ENCODE measurements around the gene PARP12.
"Not testable (repeated sequence)": the region's sequence is repeated elsewhere in the genome, so short reads cannot be mapped to it uniquely, and the experiment has no call there.

PARP12 gene

DNA sequence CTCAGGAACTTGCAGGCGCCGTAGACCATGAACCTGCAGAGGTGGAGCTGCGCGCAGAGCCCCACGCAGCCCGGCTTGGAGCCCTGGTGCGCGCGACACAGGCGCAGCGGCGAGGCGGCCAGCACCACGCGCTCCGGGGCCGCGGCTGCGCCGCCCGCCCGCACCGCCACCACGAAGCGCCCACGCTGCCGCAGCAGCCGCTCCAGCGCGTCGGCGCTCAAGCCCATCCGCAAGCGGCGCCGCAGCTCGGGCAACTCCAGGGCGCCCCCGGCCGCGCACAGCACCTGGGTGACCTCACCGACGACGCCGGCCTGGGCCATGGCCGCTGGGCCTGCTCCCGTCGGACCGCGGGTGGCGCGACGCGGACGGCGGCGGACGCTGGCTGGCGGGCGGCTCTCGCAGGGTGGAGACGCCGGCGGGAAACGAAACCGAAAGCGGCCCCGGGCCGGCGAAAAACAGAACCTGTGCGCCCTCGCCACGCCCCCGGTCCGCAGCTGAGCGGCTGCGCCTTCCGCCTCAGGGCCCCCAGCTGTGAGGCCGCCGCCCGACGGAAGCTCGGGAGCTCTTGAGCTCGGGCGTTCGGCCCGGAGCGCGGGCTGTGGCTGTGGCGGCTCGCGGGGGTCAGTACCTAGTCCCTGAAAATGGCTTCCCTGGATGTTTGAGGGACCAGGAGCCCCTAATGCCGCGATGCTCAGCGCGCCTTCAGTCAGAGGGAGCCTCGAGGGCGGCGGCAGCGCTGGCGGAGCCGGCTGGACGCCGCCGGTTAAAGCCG, at the start of gene PARP12:
Gene PARP12, minus strand, starts transcription at position 424 of the 772 bp plus-strand sequence. Its CDS starts 104 bp downstream, at position 320.
- in situ Hi-C loops (cut with HindIII; ENCODE audit: low sequenced_read_pairs) = no loop called here

GRCh38 chr7:140108777-140109176, 46.0 kb upstream of the PARP12 start:
- in situ Hi-C loops (cut with HindIII; ENCODE audit: low sequenced_read_pairs) = not testable (repeated sequence)

- in situ Hi-C loops (cut with HindIII; ENCODE audit: low sequenced_read_pairs) = no loop called here
Measured at GRCh38 chr7:140096459-140096858, 33.7 kb upstream of the PARP12 start.

GRCh38 chr7:140093375-140093774, 30.6 kb upstream of the PARP12 start:
- in situ Hi-C loops (cut with HindIII; ENCODE audit: low sequenced_read_pairs) = no loop called here

- in situ Hi-C loops (cut with HindIII; ENCODE audit: low sequenced_read_pairs) = no loop called here
Measured at GRCh38 chr7:140085447-140085846, 22.7 kb upstream of the PARP12 start.

GRCh38 chr7:140084972-140085371, 22.2 kb upstream of the PARP12 start:
- in situ Hi-C loops (cut with HindIII; ENCODE audit: low sequenced_read_pairs) = no loop called here

DNA sequence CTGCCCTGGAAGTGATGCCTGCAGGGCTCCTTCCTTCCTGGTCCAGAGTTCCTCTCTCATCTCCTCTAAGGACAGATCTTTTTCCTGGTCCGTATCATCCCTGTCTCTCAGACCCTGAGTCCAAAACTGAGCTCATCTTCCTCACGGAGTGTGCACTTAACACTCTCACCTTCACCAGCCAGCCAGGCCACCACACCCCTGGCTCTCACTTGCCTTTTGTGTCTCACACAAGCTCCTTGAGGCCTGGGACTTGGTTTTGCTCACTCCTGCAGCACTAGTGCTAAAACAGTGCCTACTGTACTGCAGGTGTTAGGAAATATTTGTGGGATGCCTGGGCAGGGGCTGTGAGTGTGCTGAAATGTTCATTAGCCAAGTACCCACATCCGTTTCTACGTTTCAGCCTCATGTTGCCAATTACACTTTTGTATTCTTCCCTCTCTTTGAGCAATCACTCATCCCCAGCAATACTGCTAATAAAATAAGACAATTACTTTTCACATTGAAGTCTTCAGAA, 21.4 kb upstream of the PARP12 start:
- in situ Hi-C loops (cut with HindIII; ENCODE audit: low sequenced_read_pairs) = no loop called here

DNA sequence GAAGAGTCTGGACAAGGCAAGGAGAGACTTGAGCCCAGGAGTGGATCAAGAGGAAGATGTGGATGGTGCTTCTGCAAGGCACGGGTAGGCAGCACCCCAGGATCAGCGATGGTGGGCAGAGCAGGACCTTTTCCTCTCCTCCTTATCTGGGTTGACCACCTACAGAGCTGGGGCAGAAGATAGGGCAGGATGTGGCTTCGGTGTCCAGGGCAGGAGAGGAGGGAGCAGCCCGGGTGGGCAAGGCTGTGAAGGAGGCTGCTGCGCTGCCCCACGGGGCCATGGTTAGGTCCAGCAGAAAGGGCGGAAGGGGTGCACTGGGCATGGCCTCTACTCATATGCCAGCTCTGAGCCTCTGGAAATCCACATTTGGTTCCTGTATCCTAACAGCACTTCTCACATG, 20.0 kb upstream of the PARP12 start:
- in situ Hi-C loops (cut with HindIII; ENCODE audit: low sequenced_read_pairs) = no loop called here

GRCh38 chr7:140081774-140082425, 19.1 kb upstream of the PARP12 start:
- in situ Hi-C loops (cut with HindIII; ENCODE audit: low sequenced_read_pairs) = no loop called here

DNA sequence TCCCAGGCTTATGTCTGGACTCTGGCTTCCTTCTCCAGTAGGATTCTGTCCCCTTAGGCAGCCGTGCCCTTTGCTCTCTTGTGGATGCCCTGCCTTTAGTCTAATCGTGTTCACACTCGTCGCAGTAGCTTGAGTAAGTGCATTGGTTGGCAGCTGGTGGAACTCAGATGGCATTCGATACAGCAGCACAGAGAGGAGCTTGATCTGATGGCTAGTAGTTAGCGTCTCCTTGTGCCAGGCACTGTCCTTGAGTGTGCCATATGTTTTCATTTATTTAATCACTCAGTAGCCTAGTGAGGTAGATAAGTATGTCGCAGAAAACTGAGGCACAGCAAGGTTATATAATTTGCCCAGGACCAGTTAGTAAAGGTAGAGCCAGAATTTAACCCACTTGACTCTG, 18.2 kb upstream of the PARP12 start:
- in situ Hi-C loops (cut with HindIII; ENCODE audit: low sequenced_read_pairs) = no loop called here

DNA sequence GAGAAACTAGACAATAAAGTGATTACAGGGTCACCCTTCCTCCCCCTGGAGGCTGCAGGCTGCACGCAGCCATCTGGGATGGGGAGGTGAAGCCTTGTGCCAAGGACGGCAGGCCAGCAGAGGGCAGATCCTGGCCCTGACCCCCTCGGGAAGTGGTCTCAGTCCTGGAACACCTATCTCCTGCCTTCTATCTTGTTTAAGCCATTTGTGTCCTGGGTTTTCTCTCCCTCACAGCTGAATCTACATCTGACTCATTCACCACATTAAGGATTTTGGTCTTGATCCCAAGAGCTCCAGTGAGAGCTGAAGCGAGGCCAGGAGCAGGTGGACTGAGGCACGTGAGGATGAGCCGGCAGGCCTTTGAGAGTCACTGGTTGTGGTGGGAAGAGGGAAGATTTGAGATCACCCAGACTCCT, 16.4 kb upstream of the PARP12 start:
- in situ Hi-C loops (cut with HindIII; ENCODE audit: low sequenced_read_pairs) = no loop called here

DNA sequence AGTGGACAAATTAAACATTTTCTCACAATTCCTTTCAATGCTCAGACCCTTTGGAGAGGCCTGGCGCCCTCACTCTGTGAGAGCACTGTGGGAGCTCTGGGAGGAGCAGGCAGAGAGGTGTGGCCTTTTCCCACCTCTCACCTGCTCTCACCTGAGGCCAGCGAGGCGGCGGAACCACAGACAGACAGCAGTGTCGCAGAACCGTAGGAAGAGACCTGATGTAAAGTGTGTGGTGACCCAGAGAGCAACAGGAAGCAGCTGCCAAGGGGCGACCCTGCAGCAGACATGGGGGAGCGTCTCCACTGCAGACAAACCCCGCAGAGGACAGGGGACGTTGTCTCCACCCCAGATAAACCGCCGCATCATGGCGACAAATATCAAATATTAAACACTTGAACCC, 15.6 kb upstream of the PARP12 start:
- in situ Hi-C loops (cut with HindIII; ENCODE audit: low sequenced_read_pairs) = no loop called here

DNA sequence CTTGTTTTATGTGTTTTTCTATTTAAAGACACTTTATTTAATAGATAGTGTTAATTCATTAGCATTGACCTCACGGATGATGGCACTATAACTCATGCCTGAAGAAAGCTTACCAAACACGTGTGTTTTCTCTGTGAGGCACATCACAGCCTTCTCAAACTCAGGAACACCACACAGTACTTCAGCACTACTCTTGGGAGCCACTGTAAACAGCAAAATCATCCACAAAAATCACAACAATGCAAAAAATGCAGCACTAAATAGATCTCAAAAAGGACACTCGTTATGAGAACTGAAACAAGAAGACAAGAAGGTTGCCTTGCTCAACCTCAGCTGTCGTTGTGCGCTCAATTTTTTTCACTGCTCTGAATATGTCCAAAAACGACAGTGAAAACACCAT, 12.0 kb upstream of the PARP12 start:
- in situ Hi-C loops (cut with HindIII; ENCODE audit: low sequenced_read_pairs) = no loop called here

DNA sequence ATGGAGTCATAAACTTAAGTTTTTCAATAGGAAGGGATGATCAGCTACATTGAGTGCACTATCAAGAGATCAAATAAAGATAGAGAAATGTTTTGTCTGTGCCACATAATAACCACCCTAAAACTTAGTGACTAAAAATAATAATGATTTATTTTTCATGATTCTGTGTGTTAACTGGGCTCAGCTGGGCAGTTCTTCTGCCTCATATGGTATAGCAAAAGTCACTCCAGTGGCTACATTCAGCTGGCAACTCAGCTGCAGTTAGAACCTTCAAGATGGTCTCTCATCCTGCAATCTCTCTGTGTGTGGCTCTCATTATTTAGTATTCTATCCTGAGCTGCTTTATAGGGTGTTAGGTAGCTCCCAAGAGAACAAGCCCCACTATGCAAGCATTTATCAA, 7.8 kb upstream of the PARP12 start:
- in situ Hi-C loops (cut with HindIII; ENCODE audit: low sequenced_read_pairs) = no loop called here

GRCh38 chr7:140069298-140069949, 6.7 kb upstream of the PARP12 start:
- in situ Hi-C loops (cut with HindIII; ENCODE audit: low sequenced_read_pairs) = no loop called here

GRCh38 chr7:140068033-140068432, 5.3 kb upstream of the PARP12 start:
- in situ Hi-C loops (cut with HindIII; ENCODE audit: low sequenced_read_pairs) = no loop called here

- in situ Hi-C loops (cut with HindIII; ENCODE audit: low sequenced_read_pairs) = no loop called here
Measured at GRCh38 chr7:140067052-140067451, 4.3 kb upstream of the PARP12 start.

DNA sequence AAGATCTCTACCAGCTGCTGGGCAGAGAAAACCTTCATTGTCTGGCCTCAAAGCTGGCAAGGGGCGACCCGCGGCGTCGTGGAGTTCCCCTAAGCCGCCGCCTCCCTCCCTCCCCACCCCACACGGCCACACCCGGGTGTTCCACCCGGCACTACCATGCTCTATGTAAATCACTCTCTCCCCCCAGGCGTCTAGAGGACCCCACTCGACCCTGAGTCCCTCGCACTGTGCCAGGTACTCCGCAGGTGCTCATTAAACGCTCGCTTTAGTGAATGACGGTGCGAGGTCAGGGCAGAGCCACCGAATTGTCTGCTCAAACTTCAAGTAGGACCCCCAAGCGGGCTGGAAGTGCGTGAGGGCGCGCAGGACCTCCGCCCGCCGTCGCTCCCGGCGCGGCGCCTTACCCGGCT, 628 bp downstream of the PARP12 start:
- in situ Hi-C loops (cut with HindIII; ENCODE audit: low sequenced_read_pairs) = no loop called here

- in situ Hi-C loops (cut with HindIII; ENCODE audit: low sequenced_read_pairs) = no loop called here
Measured at GRCh38 chr7:140061607-140061930, 1.2 kb downstream of the PARP12 start.

DNA sequence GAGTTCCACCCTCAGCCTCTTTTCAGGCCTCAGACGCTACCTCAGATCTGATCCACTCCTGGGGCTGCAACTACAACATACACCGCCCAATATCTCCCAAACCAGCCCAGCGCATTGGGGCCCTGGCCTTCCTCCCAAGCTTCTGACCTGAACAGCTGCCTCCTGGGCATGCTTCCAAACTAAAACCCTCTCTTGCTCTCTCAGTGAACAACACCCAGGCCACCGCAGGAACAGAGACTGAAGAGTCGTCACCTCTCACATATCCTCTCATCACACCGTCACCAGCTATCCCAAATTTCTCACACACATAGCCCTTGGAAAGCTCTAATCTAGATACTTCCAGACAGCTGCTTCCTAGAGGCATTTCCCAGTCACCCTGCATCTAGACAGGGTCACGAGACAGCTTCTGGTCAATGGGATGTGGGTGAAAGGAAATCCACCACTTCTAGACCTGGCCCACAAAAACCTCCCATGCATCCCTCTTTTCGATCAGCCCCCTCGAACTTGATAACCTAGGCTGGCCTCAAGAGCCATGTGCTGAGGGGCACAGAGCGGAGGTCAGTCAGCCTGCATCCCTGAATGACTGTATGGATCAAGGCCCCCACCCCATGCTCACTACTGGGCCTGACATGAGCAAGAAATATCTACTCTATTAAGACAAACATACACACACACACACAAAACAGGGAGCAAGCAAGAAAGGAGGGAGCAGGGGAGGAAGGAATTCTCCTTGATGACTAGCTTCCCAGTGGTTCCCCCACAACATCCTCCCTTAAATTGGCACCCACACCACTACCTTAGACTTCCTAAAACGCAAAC, 1.8 kb downstream of the PARP12 start:
- in situ Hi-C loops (cut with HindIII; ENCODE audit: low sequenced_read_pairs) = no loop called here

DNA sequence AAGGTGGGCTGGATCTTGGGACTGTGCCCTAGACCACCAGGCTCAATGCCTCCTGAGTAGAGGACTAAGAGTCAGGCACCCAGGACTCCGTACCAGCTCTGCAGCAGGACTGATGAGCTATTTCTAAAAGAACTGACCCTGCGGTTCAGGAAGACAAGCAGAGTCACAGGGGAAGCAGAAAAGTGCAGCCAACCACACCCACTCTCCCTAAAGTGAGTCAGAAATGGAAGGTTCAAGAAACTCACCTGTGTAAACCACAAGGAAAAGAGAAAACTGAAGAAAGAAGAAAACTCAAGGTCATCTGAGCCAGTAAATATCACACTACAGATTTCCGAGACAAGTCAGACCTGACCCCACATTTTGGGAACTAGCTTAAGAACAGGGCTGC, 2.5 kb downstream of the PARP12 start:
- in situ Hi-C loops (cut with HindIII; ENCODE audit: low sequenced_read_pairs) = no loop called here
